Activated naive CD8-positive, alpha-beta T cell (primary cell): Measurements from ENCODE around the gene ANKMY1.

Experiments
- H3K27ac Mint-ChIP-seq: one replicate; pipeline ENCODE4 v1.8.0; 2021; ENCODE audit warnings: mixed read lengths
- H3K27me3 Mint-ChIP-seq: one replicate; pipeline ENCODE4 v1.8.0; 2021; ENCODE audit warnings: mixed read lengths
- H3K36me3 Mint-ChIP-seq: one replicate; pipeline ENCODE4 v1.8.0; 2021; ENCODE audit warnings: mixed read lengths
- H3K4me1 Mint-ChIP-seq: one replicate; pipeline ENCODE4 v1.8.0; 2021; ENCODE audit warnings: low read depth, mixed read lengths
- H3K4me3 Mint-ChIP-seq: one replicate; pipeline ENCODE4 v1.8.0; 2021; ENCODE audit warnings: mild to moderate bottlenecking, mixed read lengths
- H3K9me3 Mint-ChIP-seq: one replicate; pipeline ENCODE4 v1.8.0; 2021; ENCODE audit warnings: low read depth, mixed read lengths

Gene ANKMY1

GRCh38 chr2:240598311-240598911 is 40.6 kb upstream of the ANKMY1 start:
- no peaks in the 10 kb centered on the region for H3K4me1 Mint-ChIP-seq
- no peak overlapping the region for H3K4me3 Mint-ChIP-seq
- H3K27me3 Mint-ChIP-seq: no peaks in the 10 kb centered on the region
- no peaks in the 10 kb centered on the region for H3K36me3 Mint-ChIP-seq
- no peak overlapping the region for H3K27ac Mint-ChIP-seq
- H3K9me3 Mint-ChIP-seq: no peaks in the 10 kb centered on the region

GRCh38 chr2:240597419-240598181 is 39.8 kb upstream of the ANKMY1 start:
- Mint-ChIP-seq H3K36me3 (no peaks in the 10 kb centered on the region), H3K4me1 (no peaks in the 10 kb centered on the region), H3K9me3 (no peaks in the 10 kb centered on the region), H3K27ac (no peak overlapping the region), H3K27me3 (no peaks in the 10 kb centered on the region), H3K4me3 (no peak overlapping the region)

GRCh38 chr2:240597054-240597418 is 39.2 kb upstream of the ANKMY1 start:
- H3K27me3 Mint-ChIP-seq: no peaks in the 10 kb centered on the region
- H3K4me3 Mint-ChIP-seq: no peak overlapping the region
- H3K9me3 Mint-ChIP-seq: no peaks in the 10 kb centered on the region
- H3K4me1 Mint-ChIP-seq: no peaks in the 10 kb centered on the region
- no peak overlapping the region for H3K27ac Mint-ChIP-seq
- H3K36me3 Mint-ChIP-seq: no peaks in the 10 kb centered on the region

GRCh38 chr2:240596491-240596931 is 38.7 kb upstream of the ANKMY1 start:
- Mint-ChIP-seq H3K4me3 (no peak overlapping the region), H3K9me3 (no peaks in the 10 kb centered on the region), H3K27me3 (no peaks in the 10 kb centered on the region), H3K4me1 (peaks cover 2% of the 10 kb centered on the region), H3K27ac (no peak overlapping the region), H3K36me3 (no peaks in the 10 kb centered on the region)

- Mint-ChIP-seq H3K27me3 (no peaks in the 10 kb centered on the region), H3K4me3 (no peak overlapping the region), H3K27ac (no peak overlapping the region), H3K9me3 (no peaks in the 10 kb centered on the region), H3K4me1 (peaks cover 2% of the 10 kb centered on the region), H3K36me3 (no peaks in the 10 kb centered on the region)
Observed at GRCh38 chr2:240596080-240596460, 38.3 kb upstream of the ANKMY1 start.

GRCh38 chr2:240595381-240596079 is 37.7 kb upstream of the ANKMY1 start:
- H3K27ac Mint-ChIP-seq: no peak overlapping the region
- H3K9me3 Mint-ChIP-seq: no peaks in the 10 kb centered on the region
- no peaks in the 10 kb centered on the region for H3K27me3 Mint-ChIP-seq

GRCh38 chr2:240594511-240595380 is 37.0 kb upstream of the ANKMY1 start:
- Mint-ChIP-seq H3K27ac (no peak overlapping the region), H3K27me3 (no peaks in the 10 kb centered on the region), H3K4me3 (no peak overlapping the region), H3K36me3 (no peaks in the 10 kb centered on the region), H3K4me1 (peaks cover 3% of the 10 kb centered on the region), H3K9me3 (no peaks in the 10 kb centered on the region)

More at GRCh38 chr2:240595381-240596079, 37.7 kb upstream of the ANKMY1 start:
- H3K36me3 Mint-ChIP-seq: no peaks in the 10 kb centered on the region
- H3K4me1 Mint-ChIP-seq: peaks cover 2% of the 10 kb centered on the region
- H3K4me3 Mint-ChIP-seq: no peak overlapping the region

GRCh38 chr2:240593703-240594451 is 36.1 kb upstream of the ANKMY1 start:
- Mint-ChIP-seq H3K36me3 (no peaks in the 10 kb centered on the region), H3K4me3 (no peak overlapping the region), H3K27ac (no peak overlapping the region), H3K27me3 (no peaks in the 10 kb centered on the region), H3K9me3 (no peaks in the 10 kb centered on the region), H3K4me1 (peaks cover 9% of the 10 kb centered on the region)

DNA sequence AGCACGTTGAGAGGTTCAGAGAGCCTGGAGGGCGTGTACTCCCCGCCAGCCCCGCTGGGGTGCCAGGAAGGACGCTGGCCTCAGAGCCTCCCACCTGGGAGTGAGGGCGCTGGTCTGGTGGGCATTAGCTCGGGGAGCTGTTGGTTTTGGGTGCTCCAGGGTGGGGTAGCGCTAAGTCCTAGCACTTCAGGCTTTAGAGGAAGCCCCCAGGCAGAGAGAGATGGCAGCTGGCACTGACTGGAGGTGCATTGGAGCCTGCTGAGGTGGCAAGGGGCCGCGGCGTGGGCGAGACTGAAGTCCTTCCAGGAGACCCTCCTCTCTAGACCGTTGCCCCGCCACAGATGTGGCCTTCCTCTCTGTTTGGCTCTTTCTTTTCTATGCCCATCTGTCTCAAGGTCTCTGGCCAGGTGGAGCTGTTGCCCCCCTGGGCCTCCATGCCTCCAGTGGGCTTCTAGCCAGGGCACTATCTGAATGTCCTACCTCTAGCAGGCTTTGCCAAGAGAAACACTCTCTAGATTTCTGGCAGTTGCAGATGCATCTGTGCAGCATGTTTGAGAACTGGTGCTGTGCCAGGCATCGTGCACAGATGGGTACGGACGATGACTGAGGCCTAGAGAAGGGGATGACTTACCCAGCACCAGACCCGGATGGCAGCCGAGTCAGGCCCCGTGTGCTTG is 35.4 kb upstream of the ANKMY1 start:
- Mint-ChIP-seq H3K27ac (no peak overlapping the region), H3K36me3 (no peaks in the 10 kb centered on the region), H3K27me3 (no peaks in the 10 kb centered on the region), H3K9me3 (no peaks in the 10 kb centered on the region), H3K4me3 (no peak overlapping the region), H3K4me1 (peaks cover 16% of the 10 kb centered on the region)

DNA sequence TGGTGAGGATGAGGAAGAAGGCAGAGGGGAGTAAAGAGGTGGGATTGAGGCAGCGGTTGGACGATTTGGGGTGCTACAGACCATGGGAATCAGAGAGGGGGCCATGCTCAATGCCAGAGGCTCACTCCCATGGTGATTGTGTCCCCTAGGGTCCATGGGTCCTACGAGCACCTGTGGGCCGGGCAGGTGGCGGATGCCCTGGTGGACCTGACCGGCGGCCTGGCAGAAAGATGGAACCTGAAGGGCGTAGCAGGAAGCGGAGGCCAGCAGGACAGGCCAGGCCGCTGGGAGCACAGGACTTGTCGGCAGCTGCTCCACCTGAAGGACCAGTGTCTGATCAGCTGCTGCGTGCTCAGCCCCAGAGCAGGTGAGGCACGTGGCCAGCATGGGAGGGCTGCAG is 34.0 kb upstream of the ANKMY1 start:
- Mint-ChIP-seq H3K4me3 (no peak overlapping the region), H3K4me1 (peaks cover 27% of the 10 kb centered on the region), H3K36me3 (no peaks in the 10 kb centered on the region), H3K9me3 (no peaks in the 10 kb centered on the region), H3K27ac (no peak overlapping the region), H3K27me3 (no peaks in the 10 kb centered on the region)

GRCh38 chr2:240591226-240591625 is 33.4 kb upstream of the ANKMY1 start:
- Mint-ChIP-seq H3K9me3 (no peaks in the 10 kb centered on the region), H3K27ac (no peak overlapping the region), H3K4me1 (peaks cover 27% of the 10 kb centered on the region), H3K27me3 (no peaks in the 10 kb centered on the region), H3K4me3 (no peak overlapping the region), H3K36me3 (no peaks in the 10 kb centered on the region)

- H3K27ac Mint-ChIP-seq: no peak overlapping the region
- H3K4me3 Mint-ChIP-seq: no peak overlapping the region
- H3K36me3 Mint-ChIP-seq: no peaks in the 10 kb centered on the region
- H3K9me3 Mint-ChIP-seq: no peaks in the 10 kb centered on the region
- H3K27me3 Mint-ChIP-seq: no peaks in the 10 kb centered on the region
- H3K4me1 Mint-ChIP-seq: peaks cover 28% of the 10 kb centered on the region
Observed at GRCh38 chr2:240590681-240591111, 32.9 kb upstream of the ANKMY1 start.

- Mint-ChIP-seq H3K4me3 (no peak overlapping the region), H3K9me3 (no peaks in the 10 kb centered on the region), H3K27ac (no peak overlapping the region), H3K36me3 (no peaks in the 10 kb centered on the region), H3K4me1 (peaks cover 30% of the 10 kb centered on the region), H3K27me3 (no peaks in the 10 kb centered on the region)
Observed at GRCh38 chr2:240589850-240590525, 32.2 kb upstream of the ANKMY1 start.
